ENCODE data around the gene METTL2B. TPM values are rescaled to one million over a fixed set of nuclear protein-coding genes. Genes with fewer than 3 reads are reported as not detected.
A peak's percentile ranks its signal among the peaks of the same experiment; 100 is the strongest.

The METTL2B gene
- total RNA-seq, 1 donor from 2014 or later: 37.4 TPM

DNA sequence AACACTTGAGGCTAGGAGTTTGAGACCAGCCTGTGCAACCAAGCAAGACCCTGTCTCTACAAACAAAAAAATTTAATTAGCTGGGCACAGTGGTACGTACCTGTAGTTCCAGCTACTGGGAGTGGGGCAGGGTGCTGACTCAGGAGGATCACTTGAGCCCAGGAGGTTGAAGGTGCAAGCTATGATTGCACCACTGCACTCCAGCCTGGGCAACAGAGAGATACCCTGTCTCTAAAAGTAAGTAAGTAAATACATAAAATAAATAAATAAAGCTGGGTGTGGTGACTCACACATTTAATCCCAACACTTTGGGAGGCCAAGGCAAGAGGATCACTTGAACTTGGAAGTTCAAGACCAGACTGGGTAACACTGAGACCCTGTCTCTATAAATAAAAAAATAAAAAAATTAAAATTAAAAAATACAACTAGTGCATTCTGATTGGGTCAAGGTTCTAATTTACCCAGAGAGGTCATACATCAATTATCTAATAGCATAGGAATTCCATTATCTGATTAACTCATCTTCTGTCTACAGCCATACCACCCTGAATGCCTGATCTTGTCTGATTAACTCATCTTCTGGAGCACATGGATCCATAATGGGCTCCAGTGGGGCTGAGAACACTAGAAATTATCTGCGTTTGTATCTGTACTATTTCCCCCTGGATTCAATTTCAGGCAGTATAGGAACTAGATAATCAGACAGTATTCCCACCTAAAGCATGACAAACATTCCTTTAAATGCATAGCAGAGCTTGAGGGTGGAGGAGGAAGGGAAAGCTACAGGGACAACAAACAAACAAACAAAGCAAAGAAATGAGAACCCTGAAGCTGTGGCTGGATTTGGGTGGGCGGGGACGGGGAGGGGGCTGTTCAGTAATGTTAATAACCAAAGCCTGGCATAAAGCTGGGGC lies 41.9 kb upstream of the METTL2B start:
- Histone ChIP-seq H3K36me3 (no peaks in the 10 kb centered on the region), H3K4me1 (no peaks in the 10 kb centered on the region), H3K27me3 (no peaks in the 10 kb centered on the region), H3K4me3 (no peak overlapping the region), H3K9me3 (no peaks in the 10 kb centered on the region), H3K27ac (no peak overlapping the region)
- TF ChIP-seq, protein P1, sequence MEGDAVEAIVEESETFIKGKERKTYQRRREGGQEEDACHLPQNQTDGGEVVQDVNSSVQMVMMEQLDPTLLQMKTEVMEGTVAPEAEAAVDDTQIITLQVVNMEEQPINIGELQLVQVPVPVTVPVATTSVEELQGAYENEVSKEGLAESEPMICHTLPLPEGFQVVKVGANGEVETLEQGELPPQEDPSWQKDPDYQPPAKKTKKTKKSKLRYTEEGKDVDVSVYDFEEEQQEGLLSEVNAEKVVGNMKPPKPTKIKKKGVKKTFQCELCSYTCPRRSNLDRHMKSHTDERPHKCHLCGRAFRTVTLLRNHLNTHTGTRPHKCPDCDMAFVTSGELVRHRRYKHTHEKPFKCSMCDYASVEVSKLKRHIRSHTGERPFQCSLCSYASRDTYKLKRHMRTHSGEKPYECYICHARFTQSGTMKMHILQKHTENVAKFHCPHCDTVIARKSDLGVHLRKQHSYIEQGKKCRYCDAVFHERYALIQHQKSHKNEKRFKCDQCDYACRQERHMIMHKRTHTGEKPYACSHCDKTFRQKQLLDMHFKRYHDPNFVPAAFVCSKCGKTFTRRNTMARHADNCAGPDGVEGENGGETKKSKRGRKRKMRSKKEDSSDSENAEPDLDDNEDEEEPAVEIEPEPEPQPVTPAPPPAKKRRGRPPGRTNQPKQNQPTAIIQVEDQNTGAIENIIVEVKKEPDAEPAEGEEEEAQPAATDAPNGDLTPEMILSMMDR (IDR thresholded peaks at IDR 0.05): no peak
- intact Hi-C loops (cut with DNase I): no loop called here
- no peak for DNase-seq (ENCODE audit: low spot score in 2 of 2)

DNA sequence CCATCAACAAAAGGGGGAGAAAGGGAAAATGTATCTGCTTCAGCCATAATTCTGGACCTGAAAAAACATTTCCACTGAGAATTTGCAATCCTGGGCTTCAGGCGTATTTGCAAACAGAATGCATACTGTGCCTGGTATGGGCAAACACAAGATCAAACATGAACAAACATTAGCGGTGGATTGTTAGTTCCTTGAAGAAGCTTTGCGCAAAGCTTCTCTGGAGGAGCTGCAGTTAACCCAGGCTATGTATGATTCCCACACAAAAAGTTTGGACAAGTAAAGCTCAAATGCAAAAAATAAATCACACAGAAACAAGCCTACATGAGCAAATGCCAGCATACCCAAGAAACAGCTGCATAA lies 41.2 kb upstream of the METTL2B start:
- no peaks in the 10 kb centered on the region for H3K27me3 ChIP-seq
- TF ChIP-seq, protein P1 (IDR thresholded peaks at IDR 0.05): no peak
- no peaks in the 10 kb centered on the region for H3K4me1 ChIP-seq
- DNase-seq (ENCODE audit: low spot score in 2 of 2): no peak
- intact Hi-C loops (cut with DNase I): no loop called here
- no peak overlapping the region for H3K27ac ChIP-seq
- no peaks in the 10 kb centered on the region for H3K9me3 ChIP-seq
- no peak overlapping the region for H3K4me3 ChIP-seq
- no peaks in the 10 kb centered on the region for H3K36me3 ChIP-seq

DNA sequence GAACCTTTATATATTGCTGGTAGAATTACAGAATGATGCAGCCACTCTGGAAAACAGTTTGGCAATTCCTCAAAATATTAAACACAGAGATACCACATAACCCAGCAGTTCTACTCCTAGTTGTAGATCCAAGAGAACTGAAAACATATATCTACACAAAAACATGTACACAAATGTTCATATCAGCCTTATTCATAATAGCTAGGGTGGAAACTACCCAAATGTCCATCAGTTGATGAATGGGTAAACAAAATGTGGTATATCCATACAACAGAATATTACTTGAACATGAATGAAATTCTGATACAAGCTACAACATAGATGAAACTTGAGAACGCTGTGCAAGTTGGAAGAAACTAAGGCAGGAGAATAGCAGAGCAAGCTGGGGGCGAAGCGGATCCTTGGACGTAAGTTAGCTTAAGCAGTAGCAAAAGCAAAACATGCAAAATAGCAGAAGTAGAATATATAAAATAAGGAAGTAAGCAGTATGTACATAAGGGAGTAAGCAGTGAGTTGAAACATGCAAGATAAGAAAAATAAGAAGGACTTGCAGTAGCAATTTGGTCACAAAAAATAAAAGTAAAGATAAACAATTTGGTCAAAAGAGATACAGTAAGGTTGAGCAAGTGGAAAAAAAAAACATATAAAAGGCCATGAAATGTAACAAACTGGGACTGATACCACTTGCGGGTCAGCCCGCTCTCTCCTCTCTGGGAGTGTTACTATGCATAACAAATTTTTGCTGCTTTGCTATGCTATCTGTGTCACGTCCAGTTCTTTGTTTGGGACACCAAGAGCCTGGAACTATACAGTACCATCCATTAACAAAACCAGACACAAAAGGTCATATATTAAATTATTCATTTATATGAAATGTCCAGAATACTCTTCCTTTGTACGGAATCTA lies 38.9 kb upstream of the METTL2B start:
- TF ChIP-seq, protein P1 (IDR thresholded peaks at IDR 0.05): no peak
- no peak overlapping the region for H3K4me3 ChIP-seq
- H3K9me3 ChIP-seq: no peaks in the 10 kb centered on the region
- no peaks in the 10 kb centered on the region for H3K36me3 ChIP-seq
- H3K27me3 ChIP-seq: no peaks in the 10 kb centered on the region
- DNase-seq (ENCODE audit: low spot score in 2 of 2): no peak
- no peaks in the 10 kb centered on the region for H3K4me1 ChIP-seq
- intact Hi-C loops (cut with DNase I): no loop called here
- H3K27ac ChIP-seq: no peak overlapping the region

DNA sequence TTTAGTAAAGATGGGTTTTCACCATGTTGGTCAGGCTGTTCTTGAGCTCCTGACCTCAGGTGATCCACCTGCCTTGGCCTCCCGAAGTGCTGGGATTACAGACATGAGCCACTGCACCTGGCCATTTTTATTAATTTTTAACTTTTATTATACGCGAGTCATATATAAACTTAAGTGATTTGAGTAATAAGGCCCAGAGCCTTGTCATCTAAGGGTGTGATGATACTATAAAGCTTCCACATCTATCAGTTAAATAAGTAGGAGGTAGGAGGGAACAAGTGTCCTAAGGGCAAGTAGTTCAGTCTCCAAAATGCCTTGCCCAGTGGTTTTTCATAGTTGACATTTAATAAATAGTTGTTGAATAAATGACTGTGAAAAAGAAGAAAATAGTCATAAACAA lies 34.2 kb upstream of the METTL2B start:
- no peak overlapping the region for H3K4me3 ChIP-seq
- intact Hi-C loops (cut with DNase I): no loop called here
- TF ChIP-seq, protein P1 (IDR thresholded peaks at IDR 0.05): no peak
- no peaks in the 10 kb centered on the region for H3K4me1 ChIP-seq
- no peaks in the 10 kb centered on the region for H3K36me3 ChIP-seq
- H3K27ac ChIP-seq: no peak overlapping the region
- no peak for DNase-seq (ENCODE audit: low spot score in 2 of 2)
- H3K27me3 ChIP-seq: no peaks in the 10 kb centered on the region
- H3K9me3 ChIP-seq: no peaks in the 10 kb centered on the region

DNA sequence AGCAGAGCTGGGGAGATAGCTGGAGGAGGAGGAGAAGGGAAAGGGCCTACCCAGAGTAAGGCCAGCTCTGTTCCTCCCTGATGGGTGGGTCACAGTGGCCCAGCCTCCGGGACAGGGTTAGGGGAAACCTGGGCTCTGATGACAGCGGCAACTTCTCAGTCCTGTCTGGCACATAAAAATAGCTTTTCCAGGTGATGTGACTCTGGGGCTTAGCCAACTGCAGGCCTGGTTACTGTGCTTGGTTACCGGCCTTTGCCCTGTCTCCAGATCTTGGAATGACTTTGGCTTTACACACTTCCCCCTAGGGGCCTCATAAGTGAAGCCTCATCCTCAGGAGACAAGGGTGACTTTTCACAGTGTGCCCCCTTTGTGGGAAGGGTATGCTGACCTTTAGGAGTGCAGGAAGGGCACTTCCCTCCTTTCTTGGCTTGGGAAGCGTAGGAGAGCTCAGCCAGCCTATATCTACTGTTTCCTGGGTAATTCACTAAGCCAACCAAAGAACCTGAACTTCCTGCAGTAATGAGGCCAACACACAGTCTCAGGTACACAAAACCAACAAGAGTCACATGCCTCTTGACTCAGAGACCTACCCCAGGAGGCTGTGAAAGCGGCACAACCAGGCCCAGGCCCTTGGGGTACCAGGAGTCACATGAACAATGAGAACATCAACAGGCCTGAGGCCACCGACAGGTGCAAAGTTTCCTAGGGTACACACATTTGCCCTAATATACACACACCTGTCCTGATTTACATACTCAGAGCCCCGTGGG lies 32.5 kb upstream of the METTL2B start:
- Histone ChIP-seq H3K4me3 (no peak overlapping the region), H3K36me3 (no peaks in the 10 kb centered on the region), H3K27me3 (no peaks in the 10 kb centered on the region), H3K4me1 (no peaks in the 10 kb centered on the region), H3K9me3 (no peaks in the 10 kb centered on the region), H3K27ac (no peak overlapping the region)
- peak in 1 of 2 donors; percentile 42 for DNase-seq (ENCODE audit: low spot score in 2 of 2)
- intact Hi-C loops (cut with DNase I): no loop called here
- TF ChIP-seq, protein P1 (IDR thresholded peaks at IDR 0.05): no peak
